HG03025 (cell line): Measurements from ENCODE around the gene FBXO10.
"Not testable (repeated sequence)": the region's sequence is repeated elsewhere in the genome, so short reads cannot be mapped to it uniquely, and the experiment has no call there.

ENCODE experiments used
- ATAC-seq: cut with Tn5 transposase; IDR thresholded peaks from one replicate; pipeline ENCODE4 v1.9.1; 2021; ENCODE audit warnings: mild to moderate bottlenecking, moderate library complexity; ENCODE audit not compliant: unreplicated experiment, low FRiP score

The FBXO10 gene

GRCh38 chr9:37486616-37487548 lies 89.3 kb downstream of the FBXO10 start:
- no peak for ATAC-seq

GRCh38 chr9:37486256-37486615 lies 89.9 kb downstream of the FBXO10 start:
- ATAC-seq, result no peak

GRCh38 chr9:37485389-37486255 lies 90.6 kb downstream of the FBXO10 start, which contains the start of gene POLR1E:
TSS of gene POLR1E (plus strand) at chr9:37485948. CDS start at chr9:37486048, 100 bp downstream.
- peak; percentile 94 for ATAC-seq

GRCh38 chr9:37480759-37481158 lies 95.4 kb downstream of the FBXO10 start:
- ATAC-seq, result no peak

- ATAC-seq, result not testable (repeated sequence)
These were observed 98.1 kb downstream of the FBXO10 start for GRCh38 chr9:37477987-37478619.

- ATAC-seq, result not testable (repeated sequence)
These were observed 98.7 kb downstream of the FBXO10 start for GRCh38 chr9:37477443-37477842.

GRCh38 chr9:37476930-37477329 lies 99.2 kb downstream of the FBXO10 start:
- no peak for ATAC-seq

GRCh38 chr9:37474438-37474837 lies 101.7 kb downstream of the FBXO10 start:
- ATAC-seq, result no peak

- ATAC-seq, result not testable (repeated sequence)
These were observed 102.2 kb downstream of the FBXO10 start for GRCh38 chr9:37473982-37474381.

GRCh38 chr9:37471942-37472684 lies 104.1 kb downstream of the FBXO10 start:
- ATAC-seq, result no peak

- ATAC-seq, result no peak
These were observed 107.6 kb downstream of the FBXO10 start for GRCh38 chr9:37468620-37469019.

- not testable (repeated sequence) for ATAC-seq
These were observed 108.7 kb downstream of the FBXO10 start for GRCh38 chr9:37467530-37467929.

GRCh38 chr9:37466037-37466709 lies 110.0 kb downstream of the FBXO10 start:
- ATAC-seq, result no peak

GRCh38 chr9:37465249-37466036 lies 110.7 kb downstream of the FBXO10 start, which contains the start of gene ZBTB5:
TSS of gene ZBTB5 (minus strand) at chr9:37465450. CDS start at chr9:37442551, 22,899 bp downstream.
- peak; percentile 83 for ATAC-seq

GRCh38 chr9:37464426-37465248 lies 111.5 kb downstream of the FBXO10 start:
- peak; percentile 37 for ATAC-seq

GRCh38 chr9:37464006-37464405 lies 112.2 kb downstream of the FBXO10 start:
- no peak for ATAC-seq
